NOMO-1 (cell line): Measurements from ENCODE around the gene ATP8A2.

ENCODE experiments used
- DNase-seq, 2 experiments: peaks; one replicate each; lab custom pipeline; 2025; ENCODE audit not compliant: unreplicated experiment in 2 of 2; lab: John Stamatoyannopoulos, UW

Gene ATP8A2

GRCh38 chr13:25722893-25723292, 351.1 kb downstream of the ATP8A2 start:
- DNase-seq: no peak

DNA sequence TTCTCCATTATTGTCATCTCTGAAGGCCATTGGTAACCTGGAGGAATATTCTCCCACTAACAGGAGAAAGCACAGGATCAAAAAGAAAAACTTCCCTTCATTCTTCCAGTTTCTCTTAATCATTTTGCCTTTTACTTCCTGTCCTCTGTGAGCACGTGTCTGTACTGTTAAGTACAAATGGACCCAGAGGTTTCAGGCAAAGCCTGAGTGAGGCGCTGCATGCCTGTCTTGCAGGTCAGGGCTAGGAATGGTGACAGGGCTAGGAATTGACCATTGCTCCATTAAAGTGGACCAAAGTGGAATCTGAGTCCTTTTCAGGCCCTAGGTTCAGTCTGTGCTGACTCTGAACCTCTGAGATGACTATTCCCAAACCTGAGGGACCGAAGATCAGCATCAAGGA, 353.3 kb downstream of the ATP8A2 start:
- DNase-seq: no peak

DNA sequence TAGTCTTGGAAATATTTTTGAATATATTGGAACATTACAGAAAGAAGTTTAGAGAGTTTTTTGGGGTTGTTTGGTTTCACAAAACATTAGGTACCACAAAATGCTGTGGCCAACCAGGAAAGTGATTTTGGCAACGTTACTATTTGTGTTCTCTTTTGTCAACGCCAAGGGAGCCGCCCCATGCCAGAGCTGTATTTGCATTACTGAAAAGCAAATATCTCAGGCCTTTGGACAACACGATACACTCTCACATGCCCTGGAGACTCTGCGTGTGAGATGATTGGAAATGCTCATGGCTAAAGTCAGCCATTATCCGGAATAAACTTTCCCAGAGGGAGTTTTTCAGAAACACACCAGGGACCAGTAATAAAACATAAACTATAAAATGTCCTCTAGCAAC, 355.5 kb downstream of the ATP8A2 start:
- DNase-seq: no peak

GRCh38 chr13:25727810-25728209, 356.0 kb downstream of the ATP8A2 start:
- no peak for DNase-seq

- DNase-seq: no peak
Observed at GRCh38 chr13:25729201-25729600, 357.4 kb downstream of the ATP8A2 start.

DNA sequence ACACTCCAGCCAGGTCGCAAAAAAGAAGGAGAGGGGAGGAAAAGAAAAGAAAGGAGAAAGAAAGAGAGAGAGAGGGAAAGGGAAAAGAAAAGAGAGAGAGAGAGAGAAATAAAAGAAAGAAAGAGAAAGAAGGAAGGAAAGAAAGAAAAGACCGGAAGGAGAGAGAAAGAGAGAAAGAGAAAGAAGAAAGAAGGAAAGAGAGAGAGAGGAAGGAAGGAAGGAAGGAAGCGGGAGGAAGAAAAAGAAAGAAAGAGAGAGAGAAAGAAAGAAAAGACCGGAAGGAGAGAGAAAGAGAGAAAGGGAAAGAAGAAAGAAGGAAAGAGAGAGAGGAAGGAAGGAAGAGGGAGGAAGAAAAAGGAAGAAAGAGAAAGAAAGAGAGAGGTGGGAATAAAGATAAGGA, 359.3 kb downstream of the ATP8A2 start:
- no peak for DNase-seq

DNA sequence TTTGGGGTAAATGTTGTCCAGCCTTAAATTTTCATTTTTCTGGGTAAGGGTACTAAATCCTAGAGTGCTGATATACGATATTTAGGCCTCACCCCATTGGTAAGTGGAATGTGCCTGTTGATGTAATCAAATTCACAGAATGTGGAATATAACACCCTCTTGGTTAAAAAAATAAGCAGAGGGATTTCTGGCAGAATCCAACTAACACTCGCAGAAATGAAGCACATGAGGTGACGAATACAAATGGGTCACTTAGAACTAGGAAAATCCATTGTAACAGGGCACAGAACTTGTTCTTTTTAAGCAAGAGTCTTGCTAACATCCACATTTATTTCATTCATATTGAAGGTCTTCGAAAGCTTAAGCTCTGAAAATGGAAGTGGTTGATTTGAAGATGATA, 359.8 kb downstream of the ATP8A2 start:
- DNase-seq: no peak

GRCh38 chr13:25732111-25732865, 360.5 kb downstream of the ATP8A2 start:
- no peak for DNase-seq

DNA sequence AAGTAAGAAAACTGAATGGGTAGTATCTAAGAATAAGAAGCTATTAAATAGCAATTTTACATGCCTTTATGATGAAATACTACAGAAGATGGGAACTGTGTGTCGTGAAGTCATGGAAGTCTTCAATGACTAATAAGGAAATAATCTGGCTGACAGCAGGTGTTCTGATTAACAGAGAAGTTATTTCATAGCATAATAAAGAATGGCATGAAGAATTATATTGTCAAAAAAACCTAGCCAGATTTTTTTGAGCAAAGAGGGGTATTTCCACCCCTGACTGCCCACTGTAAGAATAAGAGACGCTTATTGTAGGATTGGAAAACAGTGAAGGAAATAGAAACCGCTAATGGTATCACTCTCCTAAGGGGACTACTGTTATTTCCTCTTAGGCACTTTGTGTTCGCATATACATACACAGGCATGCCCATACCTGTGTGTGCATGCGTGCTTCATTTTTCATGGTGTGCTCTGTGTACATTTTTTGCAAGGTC, 361.3 kb downstream of the ATP8A2 start:
- DNase-seq: no peak

DNA sequence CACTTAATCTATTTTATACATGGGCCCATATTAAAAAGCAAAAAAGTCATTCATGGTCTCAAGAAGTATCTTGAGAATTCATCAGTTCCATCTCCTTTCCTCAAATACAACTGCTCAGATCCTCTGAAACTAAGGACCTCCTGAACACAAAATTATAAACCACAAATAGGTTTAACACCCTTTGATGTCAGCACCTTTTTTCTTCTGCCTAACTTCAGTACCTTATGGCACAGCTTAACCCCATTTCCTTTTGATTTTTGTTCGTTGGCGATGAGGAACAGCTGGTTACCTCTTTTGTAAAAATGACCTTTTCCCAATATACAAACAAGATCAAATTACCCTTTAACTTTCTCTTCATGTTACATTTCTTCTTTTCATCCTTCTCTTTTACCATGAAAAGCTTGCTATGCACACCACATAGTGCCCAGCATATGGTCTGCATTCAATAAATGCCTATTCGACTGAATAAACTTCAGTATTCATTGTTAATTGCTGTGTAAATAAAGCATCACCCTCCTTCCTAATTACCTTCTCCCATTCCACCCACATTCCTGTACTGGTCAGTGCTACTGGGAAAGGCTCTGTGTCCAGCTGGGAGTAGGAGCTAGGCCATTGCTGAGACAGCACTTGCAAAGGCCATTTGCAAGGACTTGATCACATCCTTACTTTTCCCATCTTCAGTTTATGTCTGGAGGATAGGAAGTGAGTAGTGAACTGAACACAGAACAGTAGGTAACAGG, 362.1 kb downstream of the ATP8A2 start:
- DNase-seq: no peak

GRCh38 chr13:25738342-25739196, 366.8 kb downstream of the ATP8A2 start:
- DNase-seq: no peak

GRCh38 chr13:25739376-25739775, 367.6 kb downstream of the ATP8A2 start:
- DNase-seq: no peak

- no peak for DNase-seq
Observed at GRCh38 chr13:25741796-25742195, 370.0 kb downstream of the ATP8A2 start.

DNA sequence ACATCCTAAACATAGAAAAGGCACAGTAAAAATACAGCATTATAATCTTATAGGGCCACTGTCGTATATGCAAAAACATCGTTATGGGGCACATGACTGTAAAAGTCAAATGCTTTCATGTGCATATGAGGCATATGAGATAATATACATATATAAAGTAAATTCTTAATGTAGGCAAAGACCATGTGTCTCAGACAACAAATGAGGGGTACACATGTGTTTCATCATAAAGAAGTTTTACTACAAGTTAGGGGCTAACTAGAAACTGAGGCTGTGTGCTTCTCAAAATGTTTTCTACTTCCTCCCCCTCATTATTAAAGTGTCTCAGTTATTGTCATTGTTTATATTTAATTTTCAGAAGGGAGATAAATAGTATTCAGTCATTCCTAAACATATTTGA, 370.4 kb downstream of the ATP8A2 start:
- DNase-seq: no peak

DNA sequence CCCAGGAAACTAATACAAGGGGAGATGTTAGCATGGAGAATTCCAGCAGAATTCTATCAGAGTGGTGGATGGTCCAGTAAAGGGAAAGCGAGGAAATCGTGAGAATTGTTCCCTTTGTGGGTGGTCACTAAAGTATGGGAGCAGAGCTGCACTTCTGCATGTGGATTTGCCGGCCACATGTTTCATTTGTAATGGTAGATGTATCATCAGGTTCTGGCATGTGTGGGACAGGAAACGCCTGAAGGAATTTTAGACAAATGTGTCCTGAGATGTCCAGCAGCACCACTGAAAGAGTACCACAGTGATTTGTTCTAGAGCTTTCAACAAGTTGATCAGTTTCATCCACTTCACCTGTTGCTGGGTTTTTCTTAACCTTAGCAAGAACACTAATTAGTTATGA, 371.6 kb downstream of the ATP8A2 start:
- DNase-seq: no peak

GRCh38 chr13:25744178-25744577, 372.4 kb downstream of the ATP8A2 start:
- DNase-seq: peak in 1 of 2 experiments; percentile 29

DNA sequence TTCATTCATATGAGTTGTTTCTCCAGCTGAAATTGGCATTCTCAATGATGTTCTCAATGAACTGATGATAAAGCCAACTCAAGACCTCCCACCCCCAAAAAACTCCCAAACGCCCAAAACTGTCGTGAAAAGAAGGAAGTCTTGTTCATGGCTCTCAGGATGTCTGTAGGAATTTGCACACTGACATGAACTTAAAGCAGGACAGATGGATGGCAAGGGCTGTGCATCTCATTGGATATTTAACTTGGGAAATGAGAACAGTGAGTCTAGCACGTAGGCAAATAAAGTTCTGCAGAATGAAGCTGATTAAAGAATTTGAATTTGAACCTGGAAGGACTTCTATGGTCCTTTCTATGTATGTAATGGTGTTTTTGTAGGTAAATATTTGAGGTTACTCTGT, 374.4 kb downstream of the ATP8A2 start:
- DNase-seq: no peak

GRCh38 chr13:25752957-25753551, 381.3 kb downstream of the ATP8A2 start:
- peak; percentile 80 to 81 for DNase-seq

GRCh38 chr13:25753976-25754375, 382.2 kb downstream of the ATP8A2 start:
- no peak for DNase-seq

DNA sequence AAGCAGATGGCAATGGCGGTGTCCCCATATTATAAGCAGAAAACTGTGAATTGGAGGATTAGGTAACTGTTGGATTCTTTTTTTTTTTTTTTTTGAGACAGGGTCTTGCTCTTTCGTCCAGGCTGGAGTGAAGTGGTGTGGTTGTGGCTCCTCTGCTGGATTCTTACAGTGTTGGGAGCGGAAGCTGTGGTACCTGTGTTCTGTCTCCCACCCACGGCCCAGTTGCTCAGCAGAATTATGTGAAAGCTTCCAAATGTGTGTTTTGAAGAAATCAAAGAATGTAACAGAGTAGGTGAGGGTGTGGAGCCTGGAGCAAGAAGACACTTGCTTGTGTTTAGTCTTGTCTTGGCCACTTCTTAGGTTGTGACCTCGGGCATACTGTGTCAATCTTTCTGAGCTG, 384.5 kb downstream of the ATP8A2 start:
- no peak for DNase-seq

DNA sequence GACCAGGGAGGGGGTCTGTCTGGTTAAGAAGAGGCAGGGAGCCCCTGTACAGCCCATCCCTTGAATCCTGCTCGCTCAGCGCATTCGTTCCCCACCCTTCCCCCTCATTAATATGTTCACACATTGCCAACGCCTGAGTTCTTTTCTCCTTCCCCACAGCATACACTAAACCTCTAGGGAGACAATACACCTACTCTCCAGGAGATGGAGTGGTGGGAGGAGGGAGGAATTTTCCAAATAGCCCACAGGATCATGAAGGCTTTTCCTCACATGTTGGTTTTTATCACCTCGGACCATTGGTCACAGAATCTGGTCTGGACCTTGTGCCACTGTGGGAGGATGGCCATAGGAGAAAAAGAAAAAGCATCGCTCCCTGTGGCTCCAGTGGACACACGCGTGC, 385.1 kb downstream of the ATP8A2 start:
- DNase-seq: no peak
